Cardiac muscle cell (in vitro differentiated cells and primary cell): ENCODE results near the gene ARTN. TPM values are rescaled to one million over a fixed set of nuclear protein-coding genes. Genes with fewer than 3 reads are reported as not detected.

Source experiments
- DNase-seq, 2 donors: peaks; one replicate each; pipeline versions ENCODE4 v3.0.0 to v3.0.0-alpha.2; 2010 to 2017; ENCODE audit warnings: low read depth in 1 of 2, low spot score in 1 of 2
- H3K27ac ChIP-seq: fragments of 200-600 bp; sonication (generic); 2 replicates; pipeline ENCODE4 v1.5.1; 2016
- H3K27me3 ChIP-seq: fragments of 200-600 bp; sonication (generic); 2 replicates; pipeline ENCODE4 v1.6.0; 2016; ENCODE audit warnings: control low read depth
- H3K36me3 ChIP-seq: fragments of 200-600 bp; sonication (generic); 2 replicates; pipeline ENCODE4 v1.5.1; 2016; ENCODE audit warnings: control low read depth
- H3K4me1 ChIP-seq: fragments of 200-600 bp; sonication (generic); 2 replicates; pipeline ENCODE4 v1.8.1; 2017; ENCODE audit warnings: low read depth, mild to moderate bottlenecking, mixed run types
- H3K4me3 ChIP-seq: fragments of 200-600 bp; sonication (generic); 2 replicates; pipeline ENCODE4 v1.5.1; 2016; ENCODE audit warnings: mild to moderate bottlenecking
- H3K9me3 ChIP-seq: fragments of 200-600 bp; sonication (generic); 2 replicates; pipeline ENCODE4 v1.5.1; 2017; ENCODE audit warnings: low read depth, mild to moderate bottlenecking, control low read depth
- CTCF ChIP-seq: IDR thresholded peaks from 2 replicates; pipeline ENCODE4 v1.5.1; 2012; ENCODE audit warnings: low read depth, mild to moderate bottlenecking, low read length
- polyA plus RNA-seq: library from polyadenylated mRNA; unstranded; fragments of >200 nt; fragmentation: Nextera tagmentation; extraction: Ambion mirVana; gene quantifications from 2 replicates; pipeline ENCODE4 v1.2.1, GENCODE V29; 2016
- total RNA-seq: library from RNA; depleted of rRNA; stranded (reverse); fragments of >200 nt; gene quantifications from 2 replicates; pipeline ENCODE4 v1.2.3, GENCODE V29; 2016

Gene ARTN
- total RNA-seq: 26.2 and 29.8 TPM in 2 replicates
- 50.5 and 60.4 TPM in 2 replicates for polyA plus RNA-seq

- no peak for TF ChIP-seq CTCF
- H3K27ac ChIP-seq: no peak within 1 kb of the TSS
- peak in 1 of 2 donors; percentile 66 for DNase-seq
- no peaks in the 10 kb centered on the region for H3K9me3 ChIP-seq
- H3K27me3 ChIP-seq: peaks cover 3% of the 10 kb centered on the region
- H3K4me3 ChIP-seq: peak within 1 kb of the TSS; percentile 35
- no peaks in the 10 kb centered on the region for H3K36me3 ChIP-seq
- H3K4me1 ChIP-seq: peaks cover 12% of the 10 kb centered on the region
Measured at GRCh38 chr1:43933386-43934100, at the start of gene ARTN. ARTN (plus strand) TSS chr1:43933801; CDS start chr1:43935657, 1,856 bp downstream.

- Histone ChIP-seq H3K4me1 (peaks cover 44% of the 10 kb centered on the region), H3K4me3 (no peak overlapping the region), H3K9me3 (no peaks in the 10 kb centered on the region), H3K27ac (peak overlapping the region; percentile 82), H3K36me3 (no peaks in the 10 kb centered on the region), H3K27me3 (no peaks in the 10 kb centered on the region)
- DNase-seq: peak in 1 of 2 donors; percentile 61
- TF ChIP-seq CTCF: no peak
Measured at GRCh38 chr1:43885279-43885801, 48.3 kb upstream of the ARTN start.

GRCh38 chr1:43887748-43888147 is 45.9 kb upstream of the ARTN start:
- no peak for DNase-seq
- no peak for TF ChIP-seq CTCF
- no peaks in the 10 kb centered on the region for H3K36me3 ChIP-seq
- peaks cover 28% of the 10 kb centered on the region for H3K4me1 ChIP-seq
- no peaks in the 10 kb centered on the region for H3K9me3 ChIP-seq
- H3K27me3 ChIP-seq: no peaks in the 10 kb centered on the region
- H3K27ac ChIP-seq: no peak overlapping the region
- no peak overlapping the region for H3K4me3 ChIP-seq

DNA sequence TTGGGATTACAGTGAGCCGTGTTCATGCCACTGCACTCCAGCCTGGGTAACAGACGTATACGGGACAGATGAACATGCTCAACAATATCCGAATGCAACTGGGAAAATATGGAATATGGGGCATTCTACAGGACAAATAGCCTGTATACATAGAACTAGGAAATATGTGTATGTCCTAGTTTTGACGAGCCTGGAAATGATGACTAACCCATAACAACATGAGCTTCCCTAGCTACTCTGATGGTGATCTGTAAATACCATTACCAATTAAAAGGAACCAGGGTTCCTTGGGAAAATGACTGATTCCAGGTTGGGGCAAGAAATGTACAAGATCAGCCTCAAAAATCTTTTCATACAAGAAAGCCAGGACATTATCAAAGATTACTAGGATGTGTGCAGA is 42.8 kb upstream of the ARTN start:
- DNase-seq: no peak
- Histone ChIP-seq H3K4me3 (no peak overlapping the region), H3K27ac (no peak overlapping the region), H3K4me1 (peaks cover 24% of the 10 kb centered on the region), H3K36me3 (no peaks in the 10 kb centered on the region), H3K9me3 (no peaks in the 10 kb centered on the region), H3K27me3 (no peaks in the 10 kb centered on the region)
- no peak for TF ChIP-seq CTCF

DNA sequence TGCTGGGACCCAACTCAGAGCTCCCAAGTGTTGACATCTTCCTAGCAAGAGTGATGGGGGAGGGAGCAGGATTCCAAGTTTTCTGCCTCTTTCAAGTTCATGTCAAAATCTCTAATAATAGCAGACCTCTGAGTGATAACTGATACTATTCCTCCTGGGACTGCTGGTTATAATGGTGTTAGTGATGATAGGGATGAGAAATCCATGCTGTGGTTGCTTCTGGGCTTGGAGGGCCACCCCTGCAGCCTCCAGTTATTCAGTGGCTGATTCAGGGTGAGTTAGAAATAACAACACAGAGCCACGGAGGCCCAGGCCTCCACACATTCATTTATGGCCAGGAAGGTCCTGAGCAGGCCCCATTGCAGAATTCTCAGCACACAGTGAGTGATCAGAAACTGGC is 40.6 kb upstream of the ARTN start:
- DNase-seq: peak in 1 of 2 donors; percentile 43
- Histone ChIP-seq H3K4me1 (peaks cover 20% of the 10 kb centered on the region), H3K27ac (peak overlapping the region; percentile 76), H3K9me3 (no peaks in the 10 kb centered on the region), H3K27me3 (no peaks in the 10 kb centered on the region), H3K36me3 (peaks cover 3% of the 10 kb centered on the region), H3K4me3 (no peak overlapping the region)
- TF ChIP-seq CTCF: no peak
